ENCODE results near the gene AXDND1. TPM values are rescaled to one million over a fixed set of nuclear protein-coding genes. Genes with fewer than 3 reads are reported as not detected.

The AXDND1 gene
- polyA plus RNA-seq, 3 donors: 0.09 TPM; not detected in 2

GRCh38 chr1:179337942-179338560 lies 27.7 kb upstream of the AXDND1 start:
- Histone ChIP-seq H2AFZ (ENCODE audit: insufficient read depth, low read depth, low read length, poor library complexity, severe bottlenecking) (no peak overlapping the region), H3K9ac (ENCODE audit: insufficient read depth, low read length, poor library complexity, severe bottlenecking) (no peak overlapping the region), H4K20me1 (ENCODE audit: insufficient read depth, low read length) (peaks cover 15% of the 10 kb centered on the region), H3K4me1 (ENCODE audit: control insufficient read depth in 1 of 2, insufficient read depth in 2 of 2, low read length in 2 of 2) (peaks cover 11 to 14% of the 10 kb centered on the region in 2 donors), H3K27ac (ENCODE audit: low read depth in 1 of 2, low read length in 2 of 2) (peak overlapping the region in 1 of 2 donors; percentile 15), H3K9me3 (replicated peaks in 1 of 2; ENCODE audit: control insufficient read depth in 1 of 2, insufficient read depth in 1 of 2, low read length in 2 of 2) (no peaks in the 10 kb centered on the region), H3K79me2 (ENCODE audit: insufficient read depth, low read length) (peaks cover 44% of the 10 kb centered on the region), H3K36me3 (replicated peaks in 1 of 2; ENCODE audit: control insufficient read depth in 1 of 2, insufficient read depth in 2 of 2, low read length in 2 of 2) (peaks cover 39 to 69% of the 10 kb centered on the region in 2 donors), H3K4me2 (replicated peaks; ENCODE audit: extremely low read depth, low read length, poor library complexity, severe bottlenecking) (no peak overlapping the region), H3K27me3 (ENCODE audit: control insufficient read depth in 2 of 2, insufficient read depth in 2 of 2, low read length in 2 of 2) (no peaks in the 10 kb centered on the region), H3K4me3 (replicated peaks in 1 of 3; ENCODE audit: low read depth in 2 of 3, low read length in 3 of 3) (no peak overlapping the region)
- Mint-ChIP-seq H3K4me1 (peaks cover 10% of the 10 kb centered on the region), H3K27ac (peak overlapping the region in 6 of 7 donors; percentile 31 to 82 (median 56)), H3K9me3 (peaks cover 0 to 3% (median 0%) of the 10 kb centered on the region in 7 donors), H3K27me3 (ENCODE audit: low read depth in 3 of 3) (no peaks in the 10 kb centered on the region), H3K36me3 (peaks cover 49 to 76% of the 10 kb centered on the region in 2 donors), H3K4me3 (no peak overlapping the region)
- intact Hi-C loops (cut with micrococcal nuclease): no loop called here
- 94% methylated on average over 4 of the region's 5 CpGs for WGBS (ENCODE audit: insufficient coverage)
- no peak for DNase-seq
- no peak for TF ChIP-seq CTCF (IDR thresholded peaks at IDR 0.05)

- WGBS (ENCODE audit: insufficient coverage): 0% methylated on average over 3 of the region's 5 CpGs
- Histone ChIP-seq H3K4me1 (ENCODE audit: control insufficient read depth in 1 of 2, insufficient read depth in 2 of 2, low read length in 2 of 2) (peaks cover 11% of the 10 kb centered on the region in 2 donors), H3K4me2 (replicated peaks; ENCODE audit: extremely low read depth, low read length, poor library complexity, severe bottlenecking) (peak overlapping the region; percentile 60), H3K27ac (ENCODE audit: low read depth in 1 of 2, low read length in 2 of 2) (peak overlapping the region in 1 of 2 donors; percentile 71), H3K4me3 (replicated peaks in 1 of 3; ENCODE audit: low read depth in 2 of 3, low read length in 3 of 3) (peak overlapping the region in 2 of 3 experiments; percentile 27 to 41), H2AFZ (ENCODE audit: insufficient read depth, low read depth, low read length, poor library complexity, severe bottlenecking) (peak overlapping the region; percentile 21), H3K9me3 (replicated peaks in 1 of 2; ENCODE audit: control insufficient read depth in 1 of 2, insufficient read depth in 1 of 2, low read length in 2 of 2) (no peaks in the 10 kb centered on the region), H3K79me2 (ENCODE audit: insufficient read depth, low read length) (peaks cover 23% of the 10 kb centered on the region), H4K20me1 (ENCODE audit: insufficient read depth, low read length) (no peaks in the 10 kb centered on the region), H3K36me3 (replicated peaks in 1 of 2; ENCODE audit: control insufficient read depth in 1 of 2, insufficient read depth in 2 of 2, low read length in 2 of 2) (peaks cover 59 to 77% of the 10 kb centered on the region in 2 donors), H3K27me3 (ENCODE audit: control insufficient read depth in 2 of 2, insufficient read depth in 2 of 2, low read length in 2 of 2) (no peaks in the 10 kb centered on the region), H3K9ac (ENCODE audit: insufficient read depth, low read length, poor library complexity, severe bottlenecking) (no peak overlapping the region)
- intact Hi-C loops (cut with micrococcal nuclease): no loop called here
- peak; percentile 57 to 77 (median 70) for DNase-seq
- Mint-ChIP-seq H3K4me3 (peak overlapping the region; percentile 53 to 69), H3K9me3 (peaks cover 0 to 3% (median 0%) of the 10 kb centered on the region in 7 donors), H3K27me3 (ENCODE audit: low read depth in 3 of 3) (no peaks in the 10 kb centered on the region), H3K36me3 (peaks cover 54 to 75% of the 10 kb centered on the region in 2 donors), H3K4me1 (peaks cover 11% of the 10 kb centered on the region), H3K27ac (peak overlapping the region; percentile 83 to 92 (median 89))
- no peak for TF ChIP-seq CTCF (IDR thresholded peaks at IDR 0.05)
These were observed 24.9 kb upstream of the AXDND1 start for GRCh38 chr1:179340918-179341317.

All from CD14-positive monocyte (primary cell).